Measurements from ENCODE around the gene GMNN.
A peak's percentile ranks its signal among the peaks of the same experiment; 100 is the strongest.
"Not testable (repeated sequence)": the region's sequence is repeated elsewhere in the genome, so short reads cannot be mapped to it uniquely, and the experiment has no call there.

Gene GMNN

GRCh38 chr6:24774696-24775519 is at the start of gene GMNN:
TSS of gene GMNN (plus strand) at chr6:24774937. CDS start at chr6:24777247, 2,310 bp downstream.
- DNase-seq: peak; percentile 98

GRCh38 chr6:24730653-24731052 is 44.1 kb upstream of the GMNN start:
- DNase-seq: not testable (repeated sequence)

- DNase-seq: not testable (repeated sequence)
Measured at GRCh38 chr6:24731456-24732134, 43.1 kb upstream of the GMNN start.

- DNase-seq: no peak
Measured at GRCh38 chr6:24734166-24734565, 40.6 kb upstream of the GMNN start.

- not testable (repeated sequence) for DNase-seq
Measured at GRCh38 chr6:24734710-24735109, 40.0 kb upstream of the GMNN start.

GRCh38 chr6:24738741-24739140 is 36.0 kb upstream of the GMNN start:
- no peak for DNase-seq

GRCh38 chr6:24740861-24741260 is 33.9 kb upstream of the GMNN start:
- no peak for DNase-seq

- DNase-seq: no peak
Measured at GRCh38 chr6:24742216-24742738, 32.5 kb upstream of the GMNN start.

- no peak for DNase-seq
Measured at GRCh38 chr6:24743265-24743943, 31.3 kb upstream of the GMNN start.

- no peak for DNase-seq
Measured at GRCh38 chr6:24743944-24744335, 30.8 kb upstream of the GMNN start.

GRCh38 chr6:24744911-24745310 is 29.8 kb upstream of the GMNN start:
- no peak for DNase-seq

- DNase-seq: no peak
Measured at GRCh38 chr6:24749297-24749696, 25.4 kb upstream of the GMNN start.

- DNase-seq: not testable (repeated sequence)
Measured at GRCh38 chr6:24750878-24751277, 23.9 kb upstream of the GMNN start.

- no peak for DNase-seq
Measured at GRCh38 chr6:24752503-24752902, 22.2 kb upstream of the GMNN start.

- DNase-seq: no peak
Measured at GRCh38 chr6:24752917-24753492, 21.7 kb upstream of the GMNN start.

GRCh38 chr6:24753545-24753944 is 21.2 kb upstream of the GMNN start:
- no peak for DNase-seq

GRCh38 chr6:24754378-24754777 is 20.4 kb upstream of the GMNN start:
- not testable (repeated sequence) for DNase-seq

- DNase-seq: no peak
Measured at GRCh38 chr6:24755279-24755678, 19.5 kb upstream of the GMNN start.

GRCh38 chr6:24757611-24758010 is 17.1 kb upstream of the GMNN start:
- DNase-seq: no peak

- no peak for DNase-seq
Measured at GRCh38 chr6:24759718-24760117, 15.0 kb upstream of the GMNN start.

- no peak for DNase-seq
Measured at GRCh38 chr6:24760210-24760609, 14.5 kb upstream of the GMNN start.

- DNase-seq: no peak
Measured at GRCh38 chr6:24761193-24761835, 13.4 kb upstream of the GMNN start.

- no peak for DNase-seq
Measured at GRCh38 chr6:24761851-24762250, 12.9 kb upstream of the GMNN start.
